Neural progenitor cell (in vitro differentiated cells): Measurements from ENCODE around the gene ELOA2. TPM values are rescaled to one million over a fixed set of nuclear protein-coding genes. Genes with fewer than 3 reads are reported as not detected.

Experiments
- DNase-seq: peaks from one replicate; pipeline ENCODE4 v3.0.0-alpha.2; 2016; ENCODE audit warnings: low spot score
- H2AFZ ChIP-seq: fragments of 200-600 bp; sonication (generic); replicated peaks from 2 replicates; pipeline ENCODE4 v1.6.1; 2016; ENCODE audit warnings: antibody characterized with exemption
- H3F3A ChIP-seq: fragments of 200-600 bp; sonication (generic); 2 replicates; pipeline ENCODE4 v1.6.1; 2016; ENCODE audit warnings: antibody characterized with exemption, low read depth
- H3K27ac ChIP-seq: fragments of 200-600 bp; sonication (generic); 2 replicates; pipeline ENCODE4 v1.5.1; 2016; ENCODE audit warnings: mild to moderate bottlenecking
- H3K27me3 ChIP-seq: fragments of 200-600 bp; sonication (generic); 2 replicates; pipeline ENCODE4 v1.6.1; 2016; ENCODE audit warnings: mild to moderate bottlenecking, moderate library complexity
- H3K36me3 ChIP-seq: fragments of 200-600 bp; sonication (generic); 2 replicates; pipeline ENCODE4 v1.5.1; 2016
- H3K4me1 ChIP-seq: fragments of 200-600 bp; sonication (generic); 2 replicates; pipeline ENCODE4 v1.6.1; 2016; ENCODE audit warnings: mixed run types
- H3K4me2 ChIP-seq: fragments of 200-600 bp; sonication (generic); 2 replicates; pipeline ENCODE4 v1.6.1; 2016
- H3K4me3 ChIP-seq: fragments of 200-600 bp; sonication (generic); 2 replicates; pipeline ENCODE4 v1.5.1; 2016
- H3K79me2 ChIP-seq: fragments of 200-600 bp; sonication (generic); 2 replicates; pipeline ENCODE4 v1.6.1; 2016; ENCODE audit warnings: low read depth
- H3K9ac ChIP-seq: fragments of 200-600 bp; sonication (generic); 2 replicates; pipeline ENCODE4 v1.6.1; 2016
- H3K9me3 ChIP-seq: fragments of 200-600 bp; sonication (generic); 2 replicates; pipeline ENCODE4 v1.5.1; 2016; ENCODE audit warnings: low read depth
- H4K20me1 ChIP-seq: fragments of 200-600 bp; sonication (generic); 2 replicates; pipeline ENCODE4 v1.6.1; 2016; ENCODE audit warnings: low read depth
- H3K27ac Mint-ChIP-seq: 3 replicates; pipeline ENCODE4 v1.8.0; 2021; ENCODE audit warnings: mixed read lengths
- H3K27me3 Mint-ChIP-seq: 2 replicates; pipeline ENCODE4 v1.8.0; 2022; ENCODE audit warnings: low read depth, mild to moderate bottlenecking, inconsistent platforms, moderate library complexity, mixed read lengths; ENCODE audit not compliant: insufficient read depth
- H3K36me3 Mint-ChIP-seq: 3 replicates; pipeline ENCODE4 v1.8.0; 2021; ENCODE audit warnings: mixed read lengths
- H3K4me1 Mint-ChIP-seq: 3 replicates; pipeline ENCODE4 v1.8.0; 2021; ENCODE audit warnings: mixed read lengths
- H3K4me3 Mint-ChIP-seq: 3 replicates; pipeline ENCODE4 v1.8.0; 2021; ENCODE audit warnings: mild to moderate bottlenecking, moderate library complexity, mixed read lengths
- H3K9me3 Mint-ChIP-seq: 3 replicates; pipeline ENCODE4 v1.8.0; 2020; ENCODE audit warnings: mixed read lengths
- EZH2 ChIP-seq: fragments of 200-600 bp; sonication (generic); IDR thresholded peaks from 2 replicates; pipeline ENCODE4 v1.6.1; 2017; ENCODE audit warnings: antibody characterized with exemption, mild to moderate bottlenecking, moderate library complexity
- EZH2phosphoT487 ChIP-seq: fragments of 200-600 bp; sonication (generic); IDR thresholded peaks from 2 replicates; pipeline ENCODE4 v1.6.1; 2017; ENCODE audit warnings: antibody characterized with exemption
- total RNA-seq: library from RNA; depleted of rRNA; stranded (reverse); fragments of >200 nt; gene quantifications from 2 replicates; pipeline ENCODE4 v1.2.3, GENCODE V29; 2015; ENCODE audit warnings: low replicate concordance
- TF ChIP-seq, protein P1 (sequence below): fragments of 200-600 bp; sonication (generic); IDR thresholded peaks from 2 replicates; pipeline ENCODE4 v1.5.1; 2017; ENCODE audit warnings: antibody characterized with exemption, mild to moderate bottlenecking

Gene ELOA2, protein sequence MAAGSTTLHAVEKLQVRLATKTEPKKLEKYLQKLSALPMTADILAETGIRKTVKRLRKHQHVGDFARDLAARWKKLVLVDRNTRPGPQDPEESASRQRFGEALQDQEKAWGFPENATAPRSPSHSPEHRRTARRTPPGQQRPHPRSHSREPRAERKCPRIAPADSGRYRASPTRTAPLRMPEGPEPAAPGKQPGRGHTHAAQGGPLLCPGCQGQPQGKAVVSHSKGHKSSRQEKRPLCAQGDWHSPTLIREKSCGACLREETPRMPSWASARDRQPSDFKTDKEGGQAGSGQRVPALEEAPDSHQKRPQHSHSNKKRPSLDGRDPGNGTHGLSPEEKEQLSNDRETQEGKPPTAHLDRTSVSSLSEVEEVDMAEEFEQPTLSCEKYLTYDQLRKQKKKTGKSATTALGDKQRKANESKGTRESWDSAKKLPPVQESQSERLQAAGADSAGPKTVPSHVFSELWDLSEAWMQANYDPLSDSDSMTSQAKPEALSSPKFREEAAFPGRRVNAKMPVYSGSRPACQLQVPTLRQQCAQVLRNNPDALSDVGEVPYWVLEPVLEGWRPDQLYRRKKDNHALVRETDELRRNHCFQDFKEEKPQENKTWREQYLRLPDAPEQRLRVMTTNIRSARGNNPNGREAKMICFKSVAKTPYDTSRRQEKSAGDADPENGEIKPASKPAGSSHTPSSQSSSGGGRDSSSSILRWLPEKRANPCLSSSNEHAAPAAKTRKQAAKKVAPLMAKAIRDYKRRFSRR
- not detected in 2 replicates for total RNA-seq

DNA sequence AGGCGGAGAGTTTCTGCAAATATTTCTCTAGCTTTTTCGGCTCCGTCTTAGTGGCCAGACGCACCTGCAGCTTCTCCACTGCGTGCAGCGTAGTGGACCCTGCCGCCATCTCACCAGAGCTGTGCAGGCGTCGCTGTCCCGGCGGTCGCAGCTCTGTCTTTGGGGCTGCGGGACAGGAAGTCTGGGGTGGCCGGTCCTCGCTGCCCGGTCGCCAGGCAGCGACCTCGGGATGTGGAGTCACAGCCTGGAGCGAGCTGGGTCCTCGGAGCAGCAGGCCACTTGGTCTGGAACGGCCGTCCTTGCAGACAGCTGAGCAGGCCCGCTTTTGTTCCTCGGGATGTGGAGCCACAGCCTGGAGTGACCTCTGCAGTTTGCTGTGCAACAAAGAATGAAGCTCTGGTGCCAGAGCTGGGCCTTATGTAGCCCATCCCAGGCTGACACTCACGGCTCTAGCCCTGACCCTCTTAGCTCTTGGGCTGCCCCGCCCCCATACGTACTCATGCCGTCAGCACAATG lies at the start of gene ELOA2:
ELOA2 (minus strand) TSS at position 466 of the 516 bp plus-strand sequence; CDS start at position 109, 357 bp downstream.
- Mint-ChIP-seq H3K9me3 (peaks cover 10% of the 10 kb centered on the region), H3K27me3 (no peaks in the 10 kb centered on the region), H3K27ac (no peak within 1 kb of the TSS), H3K4me1 (peaks cover 3% of the 10 kb centered on the region), H3K4me3 (no peak within 1 kb of the TSS), H3K36me3 (peaks cover 5% of the 10 kb centered on the region)
- no peaks in the 10 kb centered on the region for H4K20me1 ChIP-seq
- no peaks in the 10 kb centered on the region for H3K79me2 ChIP-seq
- no peaks in the 10 kb centered on the region for H3K36me3 ChIP-seq
- no peaks in the 10 kb centered on the region for H3K9me3 ChIP-seq
- no peak within 1 kb of the TSS for H3K27ac ChIP-seq
- no peak within 1 kb of the TSS for H3K4me3 ChIP-seq
- TF ChIP-seq EZH2, result no peak
- TF ChIP-seq EZH2phosphoT487, result no peak
- TF ChIP-seq, protein P1, sequence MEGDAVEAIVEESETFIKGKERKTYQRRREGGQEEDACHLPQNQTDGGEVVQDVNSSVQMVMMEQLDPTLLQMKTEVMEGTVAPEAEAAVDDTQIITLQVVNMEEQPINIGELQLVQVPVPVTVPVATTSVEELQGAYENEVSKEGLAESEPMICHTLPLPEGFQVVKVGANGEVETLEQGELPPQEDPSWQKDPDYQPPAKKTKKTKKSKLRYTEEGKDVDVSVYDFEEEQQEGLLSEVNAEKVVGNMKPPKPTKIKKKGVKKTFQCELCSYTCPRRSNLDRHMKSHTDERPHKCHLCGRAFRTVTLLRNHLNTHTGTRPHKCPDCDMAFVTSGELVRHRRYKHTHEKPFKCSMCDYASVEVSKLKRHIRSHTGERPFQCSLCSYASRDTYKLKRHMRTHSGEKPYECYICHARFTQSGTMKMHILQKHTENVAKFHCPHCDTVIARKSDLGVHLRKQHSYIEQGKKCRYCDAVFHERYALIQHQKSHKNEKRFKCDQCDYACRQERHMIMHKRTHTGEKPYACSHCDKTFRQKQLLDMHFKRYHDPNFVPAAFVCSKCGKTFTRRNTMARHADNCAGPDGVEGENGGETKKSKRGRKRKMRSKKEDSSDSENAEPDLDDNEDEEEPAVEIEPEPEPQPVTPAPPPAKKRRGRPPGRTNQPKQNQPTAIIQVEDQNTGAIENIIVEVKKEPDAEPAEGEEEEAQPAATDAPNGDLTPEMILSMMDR, result no peak
- no peak within 1 kb of the TSS for H3K9ac ChIP-seq
- H3F3A ChIP-seq, result no peaks in the 10 kb centered on the region
- H3K4me1 ChIP-seq, result no peaks in the 10 kb centered on the region
- H2AFZ ChIP-seq, result no peak within 1 kb of the TSS
- H3K4me2 ChIP-seq, result no peak within 1 kb of the TSS
- DNase-seq, result peak; percentile 6
- no peaks in the 10 kb centered on the region for H3K27me3 ChIP-seq

DNA sequence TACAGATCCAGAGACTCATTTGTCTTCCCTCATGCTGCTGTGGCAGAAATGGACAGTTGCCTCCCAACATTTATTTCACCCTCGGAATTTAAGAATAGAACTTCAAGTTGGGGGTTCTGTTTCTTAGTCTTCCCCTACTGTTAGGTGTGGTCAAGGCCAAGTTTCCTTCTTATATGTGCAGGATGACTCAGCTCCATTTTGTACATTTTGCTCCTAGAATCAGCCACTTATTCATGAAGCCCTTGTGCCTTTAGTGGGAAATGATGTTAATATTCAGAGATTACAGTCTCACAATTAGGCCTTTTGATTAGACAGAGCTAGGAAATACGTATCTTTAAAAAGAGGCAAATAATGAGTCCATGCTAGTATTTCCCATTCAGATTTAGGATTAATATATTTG lies 46.2 kb upstream of the ELOA2 start:
- Histone ChIP-seq H3K4me3 (no peak overlapping the region), H3K27ac (no peak overlapping the region), H2AFZ (no peak overlapping the region), H3K4me1 (no peaks in the 10 kb centered on the region), H3K36me3 (no peaks in the 10 kb centered on the region), H3K9ac (no peak overlapping the region), H3K27me3 (no peaks in the 10 kb centered on the region), H3K9me3 (no peaks in the 10 kb centered on the region), H3K4me2 (no peak overlapping the region), H3F3A (no peaks in the 10 kb centered on the region), H3K79me2 (no peaks in the 10 kb centered on the region), H4K20me1 (no peaks in the 10 kb centered on the region)
- Mint-ChIP-seq H3K9me3 (no peaks in the 10 kb centered on the region), H3K36me3 (peaks cover 6% of the 10 kb centered on the region), H3K27ac (no peak overlapping the region), H3K27me3 (no peaks in the 10 kb centered on the region), H3K4me3 (no peak overlapping the region), H3K4me1 (peaks cover 27% of the 10 kb centered on the region)
- TF ChIP-seq EZH2 (no peak), EZH2phosphoT487 (no peak)
- TF ChIP-seq, protein P1, result no peak
- DNase-seq, result no peak

DNA sequence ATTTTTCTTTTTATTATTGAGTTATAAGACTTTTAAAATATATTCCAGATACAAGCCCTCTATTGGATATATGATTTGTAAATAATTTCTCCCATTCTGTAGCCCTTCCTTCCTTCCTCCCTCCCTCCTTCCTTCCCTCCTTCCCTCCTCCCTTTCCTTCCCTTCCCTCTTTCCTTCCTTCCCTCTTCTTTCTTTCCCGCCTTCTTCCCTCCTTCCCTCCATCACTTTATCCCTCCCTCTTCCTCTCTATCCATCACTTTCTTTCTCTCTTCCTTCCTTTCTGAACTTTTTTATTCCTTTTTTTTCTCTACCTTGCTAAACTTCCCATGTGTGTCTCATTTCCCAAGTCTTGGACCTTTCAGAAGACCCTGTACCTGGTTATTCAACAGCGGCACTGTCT lies 45.5 kb upstream of the ELOA2 start:
- Histone ChIP-seq H3K36me3 (no peaks in the 10 kb centered on the region), H3F3A (no peaks in the 10 kb centered on the region), H3K9ac (no peak overlapping the region), H3K9me3 (no peaks in the 10 kb centered on the region), H3K4me1 (peaks cover 3% of the 10 kb centered on the region), H3K27me3 (no peaks in the 10 kb centered on the region), H3K27ac (no peak overlapping the region), H4K20me1 (no peaks in the 10 kb centered on the region), H3K4me2 (no peak overlapping the region), H3K4me3 (no peak overlapping the region), H2AFZ (no peak overlapping the region), H3K79me2 (no peaks in the 10 kb centered on the region)
- H3K36me3 Mint-ChIP-seq, result peaks cover 6% of the 10 kb centered on the region
- H3K27me3 Mint-ChIP-seq, result no peaks in the 10 kb centered on the region
- TF ChIP-seq, protein P1, result no peak
- no peak for TF ChIP-seq EZH2phosphoT487
- TF ChIP-seq EZH2, result no peak
- H3K27ac Mint-ChIP-seq, result no peak overlapping the region
- H3K4me1 Mint-ChIP-seq, result peaks cover 32% of the 10 kb centered on the region
- DNase-seq, result no peak
- H3K9me3 Mint-ChIP-seq, result no peaks in the 10 kb centered on the region
- no peak overlapping the region for H3K4me3 Mint-ChIP-seq
